ENCODE data around the gene ANKRD60.

DNA sequence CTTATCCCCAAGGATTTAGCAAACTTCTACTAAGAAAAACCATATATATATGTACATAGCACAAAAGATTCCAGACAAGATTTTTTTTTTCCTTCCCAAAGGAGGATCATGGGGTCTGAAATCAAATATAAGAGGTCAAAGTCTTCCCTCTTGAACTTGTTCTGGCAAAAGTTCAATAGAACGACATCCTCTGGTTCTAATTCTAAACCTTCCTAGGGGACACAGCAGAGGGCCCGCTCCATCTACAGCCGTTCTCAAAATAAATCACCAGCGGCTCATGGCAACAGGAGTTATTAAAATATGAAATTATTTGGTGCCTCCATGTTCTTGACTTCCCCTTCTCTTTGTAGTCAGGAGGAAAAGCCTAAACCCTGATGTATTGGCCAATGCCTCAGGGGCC is 29.0 kb downstream of the ANKRD60 start:
- TF ChIP-seq, protein P1, sequence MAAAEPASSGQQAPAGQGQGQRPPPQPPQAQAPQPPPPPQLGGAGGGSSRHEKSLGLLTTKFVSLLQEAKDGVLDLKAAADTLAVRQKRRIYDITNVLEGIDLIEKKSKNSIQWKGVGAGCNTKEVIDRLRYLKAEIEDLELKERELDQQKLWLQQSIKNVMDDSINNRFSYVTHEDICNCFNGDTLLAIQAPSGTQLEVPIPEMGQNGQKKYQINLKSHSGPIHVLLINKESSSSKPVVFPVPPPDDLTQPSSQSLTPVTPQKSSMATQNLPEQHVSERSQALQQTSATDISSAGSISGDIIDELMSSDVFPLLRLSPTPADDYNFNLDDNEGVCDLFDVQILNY (CRISPR knock-in tag; IDR thresholded peaks at IDR 0.05) = no peak
- TF ChIP-seq ZNF263 (CRISPR knock-in tag; IDR thresholded peaks at IDR 0.05; ENCODE audit: low read depth) (no peak), ZBTB21 (CRISPR knock-in tag; IDR thresholded peaks at IDR 0.05; ENCODE audit: borderline replicate concordance) (no peak)
- TF ChIP-seq, protein P2, sequence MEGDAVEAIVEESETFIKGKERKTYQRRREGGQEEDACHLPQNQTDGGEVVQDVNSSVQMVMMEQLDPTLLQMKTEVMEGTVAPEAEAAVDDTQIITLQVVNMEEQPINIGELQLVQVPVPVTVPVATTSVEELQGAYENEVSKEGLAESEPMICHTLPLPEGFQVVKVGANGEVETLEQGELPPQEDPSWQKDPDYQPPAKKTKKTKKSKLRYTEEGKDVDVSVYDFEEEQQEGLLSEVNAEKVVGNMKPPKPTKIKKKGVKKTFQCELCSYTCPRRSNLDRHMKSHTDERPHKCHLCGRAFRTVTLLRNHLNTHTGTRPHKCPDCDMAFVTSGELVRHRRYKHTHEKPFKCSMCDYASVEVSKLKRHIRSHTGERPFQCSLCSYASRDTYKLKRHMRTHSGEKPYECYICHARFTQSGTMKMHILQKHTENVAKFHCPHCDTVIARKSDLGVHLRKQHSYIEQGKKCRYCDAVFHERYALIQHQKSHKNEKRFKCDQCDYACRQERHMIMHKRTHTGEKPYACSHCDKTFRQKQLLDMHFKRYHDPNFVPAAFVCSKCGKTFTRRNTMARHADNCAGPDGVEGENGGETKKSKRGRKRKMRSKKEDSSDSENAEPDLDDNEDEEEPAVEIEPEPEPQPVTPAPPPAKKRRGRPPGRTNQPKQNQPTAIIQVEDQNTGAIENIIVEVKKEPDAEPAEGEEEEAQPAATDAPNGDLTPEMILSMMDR (IDR thresholded peaks at IDR 0.05) = no peak
- TF ChIP-seq, protein P3, sequence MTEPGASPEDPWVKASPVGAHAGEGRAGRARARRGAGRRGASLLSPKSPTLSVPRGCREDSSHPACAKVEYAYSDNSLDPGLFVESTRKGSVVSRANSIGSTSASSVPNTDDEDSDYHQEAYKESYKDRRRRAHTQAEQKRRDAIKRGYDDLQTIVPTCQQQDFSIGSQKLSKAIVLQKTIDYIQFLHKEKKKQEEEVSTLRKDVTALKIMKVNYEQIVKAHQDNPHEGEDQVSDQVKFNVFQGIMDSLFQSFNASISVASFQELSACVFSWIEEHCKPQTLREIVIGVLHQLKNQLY (CRISPR knock-in tag; IDR thresholded peaks at IDR 0.05) = no peak
- TF ChIP-seq, protein P4, sequence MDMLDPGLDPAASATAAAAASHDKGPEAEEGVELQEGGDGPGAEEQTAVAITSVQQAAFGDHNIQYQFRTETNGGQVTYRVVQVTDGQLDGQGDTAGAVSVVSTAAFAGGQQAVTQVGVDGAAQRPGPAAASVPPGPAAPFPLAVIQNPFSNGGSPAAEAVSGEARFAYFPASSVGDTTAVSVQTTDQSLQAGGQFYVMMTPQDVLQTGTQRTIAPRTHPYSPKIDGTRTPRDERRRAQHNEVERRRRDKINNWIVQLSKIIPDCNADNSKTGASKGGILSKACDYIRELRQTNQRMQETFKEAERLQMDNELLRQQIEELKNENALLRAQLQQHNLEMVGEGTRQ (CRISPR knock-in tag; IDR thresholded peaks at IDR 0.05) = no peak

Measured in WTC11 (cell line).